ENCODE results near the gene DMRT3.

DMRT3 gene

GRCh38 chr9:976258-976942 is at the start of gene DMRT3:
DMRT3 (plus strand) TSS chr9:976655; CDS start chr9:977002, 347 bp downstream.
- H3K4me3 ChIP-seq (ENCODE audit: low read depth, low read length): peak within 1 kb of the TSS; percentile 62
- H3K27me3 ChIP-seq (ENCODE audit: control insufficient read depth, insufficient read depth, low read length): peaks cover 99% of the 10 kb centered on the region
- H3K9ac ChIP-seq (ENCODE audit: low read length): no peak within 1 kb of the TSS
- H3K27ac ChIP-seq (ENCODE audit: low read depth, low read length): no peak within 1 kb of the TSS
- H3K9me3 ChIP-seq (ENCODE audit: control insufficient read depth, insufficient read depth, low read depth, low read length): no peaks in the 10 kb centered on the region
- H3K4me1 ChIP-seq (ENCODE audit: control insufficient read depth, insufficient read depth, low read length): peaks cover 27% of the 10 kb centered on the region
- H3K36me3 ChIP-seq (ENCODE audit: control insufficient read depth, insufficient read depth, low read length): no peaks in the 10 kb centered on the region

GRCh38 chr9:926976-927375 is 49.5 kb upstream of the DMRT3 start:
- H3K27ac ChIP-seq (ENCODE audit: low read depth, low read length): no peak overlapping the region

GRCh38 chr9:928363-929042 is 48.0 kb upstream of the DMRT3 start:
- no peaks in the 10 kb centered on the region; the same call in 1 of the 2 replicates for H3K27me3 ChIP-seq (ENCODE audit: control insufficient read depth, insufficient read depth, low read length)
- H3K9ac ChIP-seq (ENCODE audit: low read length): no peak overlapping the region
- H3K9me3 ChIP-seq (ENCODE audit: control insufficient read depth, insufficient read depth, low read depth, low read length): no peaks in the 10 kb centered on the region
- no peak overlapping the region for H3K27ac ChIP-seq (ENCODE audit: low read depth, low read length)
- H3K4me1 ChIP-seq (ENCODE audit: control insufficient read depth, insufficient read depth, low read length): no peaks in the 10 kb centered on the region
- no peaks in the 10 kb centered on the region for H3K36me3 ChIP-seq (ENCODE audit: control insufficient read depth, insufficient read depth, low read length)
- no peak overlapping the region for H3K4me3 ChIP-seq (ENCODE audit: low read depth, low read length)

More at GRCh38 chr9:926976-927375, 49.5 kb upstream of the DMRT3 start:
- Histone ChIP-seq H3K4me3 (ENCODE audit: low read depth, low read length) (no peak overlapping the region), H3K9me3 (ENCODE audit: control insufficient read depth, insufficient read depth, low read depth, low read length) (no peaks in the 10 kb centered on the region), H3K27me3 (ENCODE audit: control insufficient read depth, insufficient read depth, low read length) (peaks cover 5% of the 10 kb centered on the region), H3K4me1 (ENCODE audit: control insufficient read depth, insufficient read depth, low read length) (no peaks in the 10 kb centered on the region), H3K9ac (ENCODE audit: low read length) (no peak overlapping the region), H3K36me3 (ENCODE audit: control insufficient read depth, insufficient read depth, low read length) (no peaks in the 10 kb centered on the region)

- Histone ChIP-seq H3K36me3 (ENCODE audit: control insufficient read depth, insufficient read depth, low read length) (no peaks in the 10 kb centered on the region), H3K9ac (ENCODE audit: low read length) (no peak overlapping the region), H3K4me3 (ENCODE audit: low read depth, low read length) (no peak overlapping the region), H3K27me3 (ENCODE audit: control insufficient read depth, insufficient read depth, low read length) (no peaks in the 10 kb centered on the region; the same call in 1 of the 2 replicates), H3K4me1 (ENCODE audit: control insufficient read depth, insufficient read depth, low read length) (no peaks in the 10 kb centered on the region), H3K27ac (ENCODE audit: low read depth, low read length) (no peak overlapping the region), H3K9me3 (ENCODE audit: control insufficient read depth, insufficient read depth, low read depth, low read length) (no peaks in the 10 kb centered on the region)
These were observed 46.7 kb upstream of the DMRT3 start for GRCh38 chr9:929719-930118.

- Histone ChIP-seq H3K36me3 (ENCODE audit: control insufficient read depth, insufficient read depth, low read length) (no peaks in the 10 kb centered on the region), H3K27me3 (ENCODE audit: control insufficient read depth, insufficient read depth, low read length) (no peaks in the 10 kb centered on the region; the same call in 1 of the 2 replicates)
These were observed 43.1 kb upstream of the DMRT3 start for GRCh38 chr9:933356-933755.

GRCh38 chr9:935348-935965 is 41.0 kb upstream of the DMRT3 start:
- Histone ChIP-seq H3K36me3 (ENCODE audit: control insufficient read depth, insufficient read depth, low read length) (no peaks in the 10 kb centered on the region), H3K9me3 (ENCODE audit: control insufficient read depth, insufficient read depth, low read depth, low read length) (peaks cover 12% of the 10 kb centered on the region)

More at GRCh38 chr9:933356-933755, 43.1 kb upstream of the DMRT3 start:
- H3K4me1 ChIP-seq (ENCODE audit: control insufficient read depth, insufficient read depth, low read length): no peaks in the 10 kb centered on the region
- H3K9ac ChIP-seq (ENCODE audit: low read length): no peak overlapping the region
- H3K4me3 ChIP-seq (ENCODE audit: low read depth, low read length): no peak overlapping the region
- H3K27ac ChIP-seq (ENCODE audit: low read depth, low read length): no peak overlapping the region
- H3K9me3 ChIP-seq (ENCODE audit: control insufficient read depth, insufficient read depth, low read depth, low read length): 0 out of 2 replicates have a peak, but pooled peaks cover 6% of the 10 kb centered on the region

GRCh38 chr9:942805-943580 is 33.5 kb upstream of the DMRT3 start:
- H3K4me3 ChIP-seq (ENCODE audit: low read depth, low read length): no peak overlapping the region
- H3K4me1 ChIP-seq (ENCODE audit: control insufficient read depth, insufficient read depth, low read length): peaks cover 8% of the 10 kb centered on the region; the same call in 1 of the 2 replicates
- H3K9ac ChIP-seq (ENCODE audit: low read length): no peak overlapping the region
- peaks cover 7% of the 10 kb centered on the region for H3K9me3 ChIP-seq (ENCODE audit: control insufficient read depth, insufficient read depth, low read depth, low read length)
- no peaks in the 10 kb centered on the region for H3K27me3 ChIP-seq (ENCODE audit: control insufficient read depth, insufficient read depth, low read length)
- no peak overlapping the region for H3K27ac ChIP-seq (ENCODE audit: low read depth, low read length)
- no peaks in the 10 kb centered on the region for H3K36me3 ChIP-seq (ENCODE audit: control insufficient read depth, insufficient read depth, low read length)

More at GRCh38 chr9:935348-935965, 41.0 kb upstream of the DMRT3 start:
- H3K9ac ChIP-seq (ENCODE audit: low read length): no peak overlapping the region
- no peaks in the 10 kb centered on the region; the same call in 1 of the 2 replicates for H3K27me3 ChIP-seq (ENCODE audit: control insufficient read depth, insufficient read depth, low read length)
- no peaks in the 10 kb centered on the region for H3K4me1 ChIP-seq (ENCODE audit: control insufficient read depth, insufficient read depth, low read length)
- H3K4me3 ChIP-seq (ENCODE audit: low read depth, low read length): no peak overlapping the region
- H3K27ac ChIP-seq (ENCODE audit: low read depth, low read length): no peak overlapping the region

GRCh38 chr9:947985-948384 is 28.5 kb upstream of the DMRT3 start:
- Histone ChIP-seq H3K4me1 (ENCODE audit: control insufficient read depth, insufficient read depth, low read length) (peaks cover 5% of the 10 kb centered on the region; the same call in 1 of the 2 replicates), H3K9me3 (ENCODE audit: control insufficient read depth, insufficient read depth, low read depth, low read length) (no peaks in the 10 kb centered on the region), H3K4me3 (ENCODE audit: low read depth, low read length) (no peak overlapping the region), H3K27ac (ENCODE audit: low read depth, low read length) (no peak overlapping the region), H3K36me3 (ENCODE audit: control insufficient read depth, insufficient read depth, low read length) (no peaks in the 10 kb centered on the region), H3K9ac (ENCODE audit: low read length) (no peak overlapping the region), H3K27me3 (ENCODE audit: control insufficient read depth, insufficient read depth, low read length) (peaks cover 7% of the 10 kb centered on the region; the same call in 1 of the 2 replicates)

GRCh38 chr9:948497-948896 is 28.0 kb upstream of the DMRT3 start:
- no peak overlapping the region for H3K4me3 ChIP-seq (ENCODE audit: low read depth, low read length)
- H3K4me1 ChIP-seq (ENCODE audit: control insufficient read depth, insufficient read depth, low read length): no peaks in the 10 kb centered on the region; the same call in 1 of the 2 replicates
- no peaks in the 10 kb centered on the region for H3K9me3 ChIP-seq (ENCODE audit: control insufficient read depth, insufficient read depth, low read depth, low read length)
- H3K36me3 ChIP-seq (ENCODE audit: control insufficient read depth, insufficient read depth, low read length): no peaks in the 10 kb centered on the region
- peaks cover 11% of the 10 kb centered on the region for H3K27me3 ChIP-seq (ENCODE audit: control insufficient read depth, insufficient read depth, low read length)
- no peak overlapping the region for H3K27ac ChIP-seq (ENCODE audit: low read depth, low read length)
- H3K9ac ChIP-seq (ENCODE audit: low read length): no peak overlapping the region

- Histone ChIP-seq H3K36me3 (ENCODE audit: control insufficient read depth, insufficient read depth, low read length) (no peaks in the 10 kb centered on the region), H3K27ac (ENCODE audit: low read depth, low read length) (no peak overlapping the region), H3K9ac (ENCODE audit: low read length) (no peak overlapping the region), H3K4me3 (ENCODE audit: low read depth, low read length) (no peak overlapping the region), H3K4me1 (ENCODE audit: control insufficient read depth, insufficient read depth, low read length) (no peaks in the 10 kb centered on the region), H3K9me3 (ENCODE audit: control insufficient read depth, insufficient read depth, low read depth, low read length) (no peaks in the 10 kb centered on the region), H3K27me3 (ENCODE audit: control insufficient read depth, insufficient read depth, low read length) (peaks cover 22% of the 10 kb centered on the region)
These were observed 26.3 kb upstream of the DMRT3 start for GRCh38 chr9:950139-950538.
